HG03025 (cell line): ENCODE data around the gene TBC1D28.
"Not testable (repeated sequence)": the region's sequence is repeated elsewhere in the genome, so short reads cannot be mapped to it uniquely, and the experiment has no call there.

Experiments
- ATAC-seq: cut with Tn5 transposase; IDR thresholded peaks from one replicate; pipeline ENCODE4 v1.9.1; 2021; ENCODE audit warnings: mild to moderate bottlenecking, moderate library complexity; ENCODE audit not compliant: unreplicated experiment, low FRiP score

TBC1D28 gene

GRCh38 chr17:18624862-18625501 lies 19.2 kb downstream of the TBC1D28 start:
- not testable (repeated sequence) for ATAC-seq

GRCh38 chr17:18617613-18618012 lies 26.6 kb downstream of the TBC1D28 start:
- not testable (repeated sequence) for ATAC-seq

GRCh38 chr17:18613016-18613415 lies 31.2 kb downstream of the TBC1D28 start:
- ATAC-seq: not testable (repeated sequence)

GRCh38 chr17:18593138-18593537 lies 51.1 kb downstream of the TBC1D28 start:
- not testable (repeated sequence) for ATAC-seq
